ENCODE measurements around the gene KDM2B.

- TF ChIP-seq MTA3 (IDR thresholded peaks at IDR 0.05; ENCODE audit: borderline replicate concordance, low read length) (no peak), SMC3 (IDR thresholded peaks at IDR 0.05; ENCODE audit: borderline replicate concordance, low read length) (no peak)
These were observed 124.9 kb downstream of the KDM2B start for GRCh38 chr12:121455766-121456420.

All from GM12878 (cell line).